Naive B cell (primary cell): Measurements from ENCODE around the gene AEBP2. TPM values are rescaled to one million over a fixed set of nuclear protein-coding genes. Genes with fewer than 3 reads are reported as not detected.
"Not testable (repeated sequence)": the region's sequence is repeated elsewhere in the genome, so short reads cannot be mapped to it uniquely, and the experiment has no call there.

Source experiments
- ATAC-seq, 2 donors: fragments of 150-1000 bp; cut with Tn5 transposase; 2 replicates each; pipeline ENCODE4 v1.10.0; 2021; ENCODE audit warnings: low read depth in 2 of 2, mild to moderate bottlenecking in 2 of 2, moderate library complexity in 2 of 2
- DNase-seq: peaks from one replicate; pipeline ENCODE4 v3.0.0; 2022
- H3K27ac Mint-ChIP-seq, 6 donors: one replicate each; pipeline ENCODE4 v1.8.0; 2020 to 2022; ENCODE audit warnings: mild to moderate bottlenecking in 6 of 6, mixed read lengths in 6 of 6, moderate library complexity in 5 of 6, inconsistent platforms in 2 of 6
- H3K27me3 Mint-ChIP-seq, 3 donors: one replicate each; pipeline ENCODE4 v1.8.0; 2021 to 2022; ENCODE audit warnings: mixed read lengths in 3 of 3, mild to moderate bottlenecking in 1 of 3
- H3K36me3 Mint-ChIP-seq, 2 donors: one replicate each; pipeline ENCODE4 v1.8.0; 2020 to 2022; ENCODE audit warnings: mixed read lengths in 2 of 2, inconsistent platforms in 1 of 2, mild to moderate bottlenecking in 1 of 2
- H3K4me1 Mint-ChIP-seq, 3 donors: one replicate each; pipeline ENCODE4 v1.8.0; 2020 to 2022; ENCODE audit warnings: mixed read lengths in 3 of 3, inconsistent platforms in 1 of 3, mild to moderate bottlenecking in 1 of 3, moderate library complexity in 1 of 3
- H3K4me3 Mint-ChIP-seq, 8 donors: one replicate each; pipeline ENCODE4 v1.8.0; 2020 to 2022; ENCODE audit warnings: mild to moderate bottlenecking in 8 of 8, mixed read lengths in 8 of 8, moderate library complexity in 8 of 8, inconsistent platforms in 2 of 8
- H3K9me3 Mint-ChIP-seq, 7 donors: one replicate each; pipeline ENCODE4 v1.8.0; 2020 to 2022; ENCODE audit warnings: mixed read lengths in 7 of 7, mild to moderate bottlenecking in 5 of 7, inconsistent platforms in 2 of 7, moderate library complexity in 1 of 7
- polyA plus RNA-seq, 6 donors: library from polyadenylated mRNA; unstranded; fragments of 300-500 nt; fragmentation: Illumina TruSeq; gene quantifications; one replicate each; pipeline ENCODE4 v1.2.3, GENCODE V29; 2021; ENCODE audit warnings: low read depth in 6 of 6

AEBP2 gene
- polyA plus RNA-seq: 10 to 100 TPM in 5 of 6 donors, 1 to 10 TPM in 1; 3.9 to 14.9 (median 11.6) TPM

GRCh38 chr12:19439059-19440018 lies at the start of gene AEBP2:
TSS of gene AEBP2 (plus strand) at chr12:19439492. CDS start at chr12:19439700, 208 bp downstream.
- H3K4me3 Mint-ChIP-seq: peak within 1 kb of the TSS; percentile 95 to 100 (median 99)
- H3K9me3 Mint-ChIP-seq: peaks cover 0 to 2% (median 0%) of the 10 kb centered on the region in 7 donors
- H3K36me3 Mint-ChIP-seq: peaks cover 0 to 9% of the 10 kb centered on the region in 2 donors
- no peaks in the 10 kb centered on the region for H3K27me3 Mint-ChIP-seq
- H3K4me1 Mint-ChIP-seq: peaks cover 17 to 27% (median 21%) of the 10 kb centered on the region in 3 donors
- peak; percentile 87 to 88 for ATAC-seq
- H3K27ac Mint-ChIP-seq: peak within 1 kb of the TSS; percentile 96 to 98 (median 97)
- peak; percentile 90 for DNase-seq

DNA sequence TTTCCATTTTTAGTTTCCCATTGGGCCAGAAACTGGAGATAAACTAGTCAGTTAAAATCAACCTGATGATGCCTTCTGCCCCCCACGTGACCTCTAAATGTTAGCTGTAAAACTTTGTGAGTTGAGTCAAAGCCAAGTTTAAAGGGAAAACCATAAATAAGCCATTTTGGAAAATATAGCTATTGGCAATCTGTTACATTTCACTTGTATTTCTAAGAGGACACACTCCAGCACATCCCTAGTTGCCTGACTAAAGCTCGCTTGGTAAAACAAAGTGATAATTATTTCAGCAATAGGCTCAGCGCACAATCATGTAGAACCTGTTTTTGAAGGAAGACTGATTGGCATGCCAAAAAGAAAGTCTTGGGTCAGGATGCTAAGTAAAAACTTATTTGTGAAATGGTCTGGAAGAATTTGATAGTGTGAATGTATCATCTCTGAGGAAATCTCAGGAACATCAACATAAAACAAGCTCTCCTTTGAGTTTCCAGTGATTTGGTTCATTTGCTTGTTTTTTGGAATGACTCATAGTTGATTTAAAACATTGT lies 49.2 kb upstream of the AEBP2 start:
- no peak overlapping the region for H3K4me3 Mint-ChIP-seq

GRCh38 chr12:19392644-19393043 lies 46.6 kb upstream of the AEBP2 start:
- not testable (repeated sequence) for H3K36me3 Mint-ChIP-seq, H3K4me1 Mint-ChIP-seq, H3K27ac Mint-ChIP-seq, H3K27me3 Mint-ChIP-seq, DNase-seq, H3K9me3 Mint-ChIP-seq, H3K4me3 Mint-ChIP-seq, ATAC-seq

More for the DNA sequence above, 49.2 kb upstream of the AEBP2 start:
- Mint-ChIP-seq H3K9me3 (no peaks in the 10 kb centered on the region), H3K27ac (no peak overlapping the region), H3K36me3 (no peaks in the 10 kb centered on the region), H3K27me3 (peaks cover 0 to 6% (median 0%) of the 10 kb centered on the region in 3 donors), H3K4me1 (no peaks in the 10 kb centered on the region)
- ATAC-seq (no peak), DNase-seq (no peak)

DNA sequence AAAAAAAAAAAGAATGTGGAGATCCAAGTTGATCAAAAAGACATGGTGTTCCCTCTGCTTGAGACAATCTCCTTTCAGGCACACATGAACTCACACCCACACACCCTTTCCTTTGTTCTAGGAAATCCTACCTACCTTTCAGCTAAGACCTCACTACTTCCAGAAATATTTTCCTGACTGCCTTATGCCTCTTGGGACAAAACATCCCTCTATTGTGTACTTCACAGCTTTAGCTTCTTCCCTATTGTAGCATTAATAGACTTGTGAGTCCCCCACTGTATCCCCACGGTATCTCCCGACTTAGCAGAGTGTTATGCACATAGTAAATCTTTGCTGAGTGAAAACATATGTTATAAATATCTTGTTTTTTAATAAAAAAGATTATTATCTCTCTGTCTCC lies 44.9 kb upstream of the AEBP2 start:
- ATAC-seq (no peak), DNase-seq (no peak)
- no peak overlapping the region for H3K4me3 Mint-ChIP-seq
- H3K27ac Mint-ChIP-seq: no peak overlapping the region
- H3K4me1 Mint-ChIP-seq: no peaks in the 10 kb centered on the region
- no peaks in the 10 kb centered on the region for H3K36me3 Mint-ChIP-seq
- H3K9me3 Mint-ChIP-seq: no peaks in the 10 kb centered on the region
- peaks cover 0 to 6% (median 4%) of the 10 kb centered on the region in 3 donors for H3K27me3 Mint-ChIP-seq

DNA sequence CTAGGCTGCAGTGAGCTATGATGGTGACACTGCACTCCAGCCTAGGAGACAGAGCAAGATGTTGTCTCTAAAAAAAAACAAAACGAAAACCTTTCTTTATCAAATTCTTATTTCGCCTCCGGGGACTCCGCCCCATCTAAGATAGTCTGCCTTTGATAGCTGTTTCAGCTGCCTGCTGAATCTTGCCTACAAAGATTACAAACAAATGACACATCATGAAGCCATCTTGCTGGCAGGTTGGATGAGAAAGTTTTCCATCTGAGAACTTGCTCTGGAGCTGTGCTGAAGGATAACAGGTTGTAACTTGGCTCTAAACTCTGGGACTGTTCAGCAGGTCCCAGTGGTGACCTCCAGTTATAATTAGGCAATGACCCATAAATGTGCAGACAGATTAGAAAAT lies 41.8 kb upstream of the AEBP2 start:
- no peaks in the 10 kb centered on the region for H3K4me1 Mint-ChIP-seq
- no peaks in the 10 kb centered on the region for H3K36me3 Mint-ChIP-seq
- no peak for ATAC-seq

DNA sequence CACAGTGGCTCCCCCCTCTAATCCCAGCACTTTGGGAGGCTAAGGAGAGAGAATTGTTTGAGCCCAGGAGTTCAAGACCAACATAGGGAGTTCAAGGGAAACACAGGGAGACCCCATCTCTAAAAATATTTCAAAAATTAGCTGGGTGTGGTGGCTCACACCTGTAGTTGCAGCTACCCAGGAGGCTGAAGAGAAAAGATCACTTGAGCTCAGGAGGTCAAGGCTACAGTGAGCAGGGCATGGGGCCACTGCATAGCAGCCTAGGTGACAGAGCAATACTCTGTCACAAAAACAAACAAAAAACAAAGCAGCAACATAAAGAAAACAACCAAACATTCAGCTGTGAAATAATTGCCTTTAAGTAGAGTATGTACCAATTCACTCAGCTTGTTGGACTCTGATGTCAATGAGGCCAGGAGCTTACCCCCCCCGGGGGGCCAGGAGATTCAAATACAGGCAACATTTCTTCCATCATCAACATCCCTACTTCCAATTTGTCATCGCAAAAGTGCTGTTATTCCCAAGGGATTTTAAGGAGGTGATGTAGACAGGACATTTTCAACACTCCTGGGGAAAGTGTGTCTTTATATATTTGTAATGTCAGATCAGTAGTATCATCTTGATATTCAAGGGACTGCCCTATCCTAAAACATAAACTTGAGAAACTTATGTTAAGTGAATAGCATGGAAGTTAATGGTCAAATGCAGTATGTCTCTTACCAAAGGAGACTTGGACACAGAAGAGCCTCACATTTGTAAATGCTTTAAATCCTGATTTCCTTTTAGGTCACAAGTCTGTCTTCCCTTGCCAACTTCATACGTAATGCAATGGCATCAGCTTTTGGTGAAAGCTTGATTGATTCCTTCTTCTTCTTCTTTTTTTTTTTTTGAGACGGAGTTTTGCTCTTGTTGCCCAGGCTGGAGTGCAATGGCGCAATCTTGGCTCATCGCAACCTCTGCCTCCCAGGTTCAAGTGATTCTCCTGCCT lies 40.6 kb upstream of the AEBP2 start:
- Mint-ChIP-seq H3K9me3 (no peaks in the 10 kb centered on the region), H3K36me3 (no peaks in the 10 kb centered on the region), H3K4me1 (no peaks in the 10 kb centered on the region), H3K27me3 (peaks cover 0 to 4% (median 0%) of the 10 kb centered on the region in 3 donors), H3K27ac (no peak overlapping the region), H3K4me3 (no peak overlapping the region)
- no peak for ATAC-seq
- no peak for DNase-seq

More for the DNA sequence above, 41.8 kb upstream of the AEBP2 start:
- no peaks in the 10 kb centered on the region for H3K9me3 Mint-ChIP-seq
- H3K27ac Mint-ChIP-seq: peak overlapping the region in 1 of 6 donors; percentile 7
- DNase-seq: no peak
- no peak overlapping the region for H3K4me3 Mint-ChIP-seq
- peaks cover 0 to 6% (median 4%) of the 10 kb centered on the region in 3 donors for H3K27me3 Mint-ChIP-seq

GRCh38 chr12:19400649-19401285 lies 38.5 kb upstream of the AEBP2 start:
- not testable (repeated sequence) for H3K9me3 Mint-ChIP-seq, H3K27me3 Mint-ChIP-seq, DNase-seq, H3K4me3 Mint-ChIP-seq, H3K36me3 Mint-ChIP-seq, ATAC-seq, H3K4me1 Mint-ChIP-seq, H3K27ac Mint-ChIP-seq

DNA sequence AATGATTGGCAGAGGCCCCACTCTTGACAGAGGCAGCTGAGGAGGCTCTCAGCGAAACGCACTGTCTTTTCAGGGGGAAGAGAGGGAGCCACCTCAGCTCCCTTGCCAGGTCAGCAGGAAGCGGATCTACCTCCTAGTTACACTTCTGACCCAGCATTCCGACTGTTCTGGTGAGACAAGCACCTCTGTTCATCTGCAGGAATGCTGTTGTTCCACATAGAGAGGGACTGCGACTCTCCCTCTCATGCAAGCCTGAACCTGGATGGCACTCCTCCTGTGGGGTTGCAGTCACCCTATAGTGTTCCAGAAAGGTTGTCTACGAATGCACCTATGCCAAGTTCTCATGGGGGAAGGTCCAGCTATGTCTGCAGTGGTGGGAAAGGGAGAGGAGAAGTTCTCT lies 37.1 kb upstream of the AEBP2 start:
- ATAC-seq (no peak), DNase-seq (no peak)
- H3K9me3 Mint-ChIP-seq: peaks cover 0 to 5% (median 4%) of the 10 kb centered on the region in 7 donors
- no peaks in the 10 kb centered on the region for H3K4me1 Mint-ChIP-seq
- no peak overlapping the region for H3K27ac Mint-ChIP-seq
- no peaks in the 10 kb centered on the region for H3K27me3 Mint-ChIP-seq
- peaks cover 0 to 7% of the 10 kb centered on the region in 2 donors for H3K36me3 Mint-ChIP-seq
- H3K4me3 Mint-ChIP-seq: no peak overlapping the region

DNA sequence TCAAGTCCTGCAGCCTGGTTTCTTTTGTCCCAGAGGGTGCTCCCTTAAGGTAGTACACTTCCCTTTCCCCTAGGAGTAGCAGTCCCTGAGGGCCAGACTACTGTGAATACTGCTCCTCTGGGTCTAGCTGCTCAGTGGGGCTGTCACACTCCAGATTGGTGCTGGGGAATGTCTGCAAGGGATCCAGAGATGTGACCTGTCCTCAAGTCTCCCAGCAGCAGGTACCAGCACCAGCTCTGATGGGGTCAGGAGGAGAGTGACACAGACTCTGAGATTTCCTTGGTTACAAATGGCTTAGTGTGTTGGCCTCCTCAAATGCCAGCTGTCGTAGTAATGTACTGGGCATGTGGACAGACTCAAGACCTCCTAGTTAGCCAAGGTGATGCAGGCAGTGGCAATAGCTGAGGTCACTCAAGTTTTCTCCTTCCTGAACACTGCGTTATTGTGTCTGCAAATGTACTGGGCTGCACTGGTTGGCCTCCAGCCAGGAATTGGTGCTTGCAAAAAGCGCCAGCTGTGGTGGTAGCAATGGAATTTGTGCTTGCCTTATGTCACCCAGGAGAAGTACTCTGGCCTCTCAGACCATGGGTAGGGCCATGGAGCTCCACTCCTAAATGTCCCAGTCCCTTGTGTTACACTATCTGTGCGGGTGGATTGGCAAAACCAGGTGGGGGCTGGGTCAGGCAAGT lies 36.4 kb upstream of the AEBP2 start:
- H3K27me3 Mint-ChIP-seq: no peaks in the 10 kb centered on the region
- ATAC-seq (no peak), DNase-seq (no peak)
- peaks cover 0 to 7% of the 10 kb centered on the region in 2 donors for H3K36me3 Mint-ChIP-seq
- no peak overlapping the region for H3K27ac Mint-ChIP-seq
- H3K4me1 Mint-ChIP-seq: no peaks in the 10 kb centered on the region
- H3K9me3 Mint-ChIP-seq: peaks cover 0 to 5% (median 4%) of the 10 kb centered on the region in 7 donors
- H3K4me3 Mint-ChIP-seq: no peak overlapping the region

- H3K4me3 Mint-ChIP-seq: no peak overlapping the region
- H3K4me1 Mint-ChIP-seq: no peaks in the 10 kb centered on the region
- H3K27ac Mint-ChIP-seq: peak overlapping the region in 1 of 6 donors; percentile 49
- no peaks in the 10 kb centered on the region for H3K27me3 Mint-ChIP-seq
- peaks cover 0 to 7% of the 10 kb centered on the region in 2 donors for H3K36me3 Mint-ChIP-seq
- DNase-seq (no peak), ATAC-seq (no peak)
- H3K9me3 Mint-ChIP-seq: peaks cover 0 to 5% (median 4%) of the 10 kb centered on the region in 7 donors
Measured at GRCh38 chr12:19404242-19404880, 34.9 kb upstream of the AEBP2 start.

DNA sequence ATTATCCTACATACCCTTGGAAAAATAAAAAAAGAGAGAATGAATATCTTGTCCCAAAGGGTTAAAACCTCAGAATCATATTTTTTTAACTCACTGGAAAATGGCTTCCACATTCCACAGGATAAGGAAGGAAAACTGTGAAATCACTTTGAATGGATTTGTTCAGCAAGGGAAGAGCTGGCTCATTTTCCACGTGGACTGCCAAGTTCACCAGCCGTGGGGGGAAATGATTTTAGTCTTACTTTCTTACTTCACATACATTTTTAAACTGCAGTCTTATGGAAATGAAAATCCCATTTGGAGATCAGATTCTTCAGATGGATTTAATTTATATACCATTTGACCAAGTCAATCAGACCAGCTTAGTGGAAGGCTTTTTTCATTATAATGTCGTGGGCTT lies 29.9 kb upstream of the AEBP2 start:
- Mint-ChIP-seq H3K9me3 (peaks cover 0 to 5% (median 0%) of the 10 kb centered on the region in 7 donors), H3K4me3 (no peak overlapping the region), H3K4me1 (no peaks in the 10 kb centered on the region), H3K27ac (no peak overlapping the region), H3K27me3 (peaks cover 0 to 5% (median 0%) of the 10 kb centered on the region in 3 donors), H3K36me3 (peaks cover 0 to under 1% of the 10 kb centered on the region in 2 donors)
- ATAC-seq: no peak
- DNase-seq: no peak

DNA sequence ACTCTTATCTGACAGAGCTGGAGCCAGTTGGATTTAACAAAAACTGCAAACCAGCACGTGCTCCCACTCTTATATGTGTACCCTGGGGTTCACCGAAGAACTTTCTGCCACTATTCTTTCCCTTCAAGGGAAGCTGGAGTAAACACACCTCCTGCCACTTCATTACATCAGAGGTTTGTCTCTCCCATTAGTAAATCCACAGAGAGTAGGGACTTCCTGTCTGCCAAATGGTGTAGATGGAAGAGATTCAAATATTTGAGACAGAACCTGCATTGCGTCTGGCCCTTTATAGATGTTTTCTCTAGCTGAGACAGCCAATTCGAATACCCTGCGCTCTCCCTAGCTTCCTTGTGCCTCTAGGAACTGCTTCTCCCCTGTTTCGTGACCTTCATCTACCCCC lies 29.1 kb upstream of the AEBP2 start:
- no peaks in the 10 kb centered on the region for H3K4me1 Mint-ChIP-seq
- H3K27me3 Mint-ChIP-seq: peaks cover 0 to 5% (median 0%) of the 10 kb centered on the region in 3 donors
- ATAC-seq (no peak), DNase-seq (no peak)
- H3K36me3 Mint-ChIP-seq: no peaks in the 10 kb centered on the region
- no peak overlapping the region for H3K27ac Mint-ChIP-seq
- H3K4me3 Mint-ChIP-seq: no peak overlapping the region
- peaks cover 0 to 5% (median 0%) of the 10 kb centered on the region in 7 donors for H3K9me3 Mint-ChIP-seq
